Measurements from ENCODE around the gene PKD1.
"Not testable (repeated sequence)": the region's sequence is repeated elsewhere in the genome, so short reads cannot be mapped to it uniquely, and the experiment has no call there.

The PKD1 gene

DNA sequence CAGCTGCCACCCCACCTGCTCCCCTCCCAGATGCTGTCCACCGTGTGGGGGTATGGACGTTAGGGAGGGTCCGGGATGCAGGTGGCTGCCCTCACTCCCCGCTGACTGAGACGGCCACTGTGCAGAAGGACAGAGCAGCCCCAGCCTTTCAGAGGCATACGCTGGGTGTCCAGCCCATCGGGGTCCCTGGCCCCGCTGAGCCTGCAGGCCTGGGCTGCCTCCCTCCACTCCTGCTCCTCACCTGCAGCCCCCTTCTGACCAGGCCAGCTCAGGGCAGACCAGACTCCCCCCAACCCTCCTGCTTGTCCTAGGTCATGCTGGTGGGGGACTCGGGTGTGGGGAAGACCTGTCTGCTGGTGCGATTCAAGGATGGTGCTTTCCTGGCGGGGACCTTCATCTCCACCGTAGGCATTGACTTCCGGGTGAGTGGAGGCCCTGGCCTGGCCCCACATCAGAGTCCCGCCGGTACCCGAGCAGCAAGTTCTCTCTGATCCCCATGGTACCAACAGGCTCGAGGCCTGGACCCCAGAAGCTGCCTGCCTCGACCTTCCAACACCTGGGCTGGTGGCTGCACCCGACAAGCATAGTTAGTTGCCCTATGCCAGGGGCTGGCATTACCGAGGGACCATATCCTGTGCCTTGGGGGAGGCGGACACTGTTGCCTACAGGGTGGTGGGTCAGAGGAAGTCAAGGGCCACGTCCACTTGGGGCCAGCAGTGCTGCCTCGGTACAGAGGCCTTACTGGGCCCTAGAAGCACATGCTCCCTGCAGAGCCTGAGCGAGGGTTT is 14.1 kb upstream of the PKD1 start:
- peak; percentile 62 for DNase-seq

DNA sequence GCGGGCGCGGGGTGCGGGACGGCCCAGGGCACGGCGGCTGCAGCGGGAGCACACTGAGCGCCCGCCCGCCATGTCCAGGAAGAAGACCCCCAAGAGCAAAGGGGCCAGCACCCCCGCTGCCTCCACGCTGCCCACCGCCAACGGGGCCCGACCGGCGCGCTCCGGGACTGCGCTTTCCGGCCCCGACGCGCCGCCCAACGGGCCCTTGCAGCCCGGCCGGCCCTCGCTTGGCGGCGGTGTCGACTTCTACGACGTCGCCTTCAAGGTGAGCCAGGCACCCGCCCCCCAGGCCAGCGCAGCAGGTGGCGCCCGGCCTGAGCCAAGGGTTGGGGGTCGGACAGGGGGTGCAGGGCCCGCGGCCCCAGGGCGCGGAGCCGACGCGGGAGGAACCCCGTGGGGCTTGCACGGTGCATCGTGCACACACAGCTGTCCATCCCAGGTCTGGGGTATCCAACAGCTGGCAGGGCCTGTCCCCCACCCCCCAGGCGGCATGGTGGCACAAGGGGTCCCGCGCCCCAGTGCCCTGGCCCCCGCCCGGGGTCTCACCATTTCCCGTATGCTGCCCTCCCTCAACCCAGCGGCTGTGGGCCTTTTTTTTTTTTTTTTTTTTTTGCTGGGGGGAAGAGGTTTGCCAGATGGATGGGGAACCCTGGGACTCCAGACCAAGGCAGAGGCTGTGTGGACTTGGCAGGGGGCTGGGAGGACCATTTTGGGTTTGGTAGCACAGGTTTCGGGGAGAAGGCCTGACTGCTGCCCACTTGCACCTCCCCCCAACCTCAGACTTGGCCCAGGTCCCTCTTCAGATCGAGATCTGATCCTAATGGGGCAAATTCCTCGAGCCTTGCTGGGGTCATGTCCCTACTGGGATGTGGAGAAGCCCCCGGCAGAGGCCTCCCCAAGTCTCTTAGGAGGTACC is 13.3 kb upstream of the PKD1 start:
- DNase-seq = peak; percentile 47

DNA sequence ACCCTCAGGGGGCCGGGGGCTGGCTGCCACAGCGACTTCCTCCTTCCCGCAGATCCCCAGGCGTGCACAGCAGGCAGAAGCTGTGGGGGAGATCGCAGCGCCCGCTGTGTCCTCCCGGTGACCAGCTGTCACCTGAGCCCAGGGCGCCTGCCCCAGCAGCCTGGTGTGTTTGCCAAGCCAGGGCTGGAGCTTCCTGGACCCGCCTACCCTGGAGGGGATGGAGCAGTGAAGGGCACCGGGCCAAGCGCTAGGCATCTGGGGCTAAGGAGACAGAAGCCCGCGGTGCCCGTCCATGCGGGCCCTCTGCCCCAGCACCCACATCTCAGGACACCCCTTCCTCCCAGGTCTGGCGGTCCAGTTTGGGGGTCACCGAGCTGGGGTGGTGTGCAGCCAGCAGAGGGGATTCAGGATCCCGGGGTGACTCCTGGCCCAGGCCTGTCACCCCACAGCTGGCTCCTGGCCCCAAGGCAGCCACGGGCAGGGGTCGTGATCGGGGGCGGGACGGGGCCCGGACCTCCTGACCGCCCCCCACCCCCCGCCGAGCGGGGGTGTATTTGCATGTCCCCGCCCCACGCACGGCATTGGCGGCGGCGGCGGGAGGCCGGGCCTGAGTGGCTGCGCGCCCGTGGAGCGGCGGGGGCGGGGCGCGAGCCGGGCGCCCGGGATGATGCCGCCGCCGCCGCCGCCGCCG is 12.4 kb upstream of the PKD1 start, which contains the start of gene RAB26:
RAB26 (plus strand) TSS at position 645 of the 691 bp plus-strand sequence. CDS start 159 bp downstream, outside the sequence.
- DNase-seq = peak; percentile 61

DNA sequence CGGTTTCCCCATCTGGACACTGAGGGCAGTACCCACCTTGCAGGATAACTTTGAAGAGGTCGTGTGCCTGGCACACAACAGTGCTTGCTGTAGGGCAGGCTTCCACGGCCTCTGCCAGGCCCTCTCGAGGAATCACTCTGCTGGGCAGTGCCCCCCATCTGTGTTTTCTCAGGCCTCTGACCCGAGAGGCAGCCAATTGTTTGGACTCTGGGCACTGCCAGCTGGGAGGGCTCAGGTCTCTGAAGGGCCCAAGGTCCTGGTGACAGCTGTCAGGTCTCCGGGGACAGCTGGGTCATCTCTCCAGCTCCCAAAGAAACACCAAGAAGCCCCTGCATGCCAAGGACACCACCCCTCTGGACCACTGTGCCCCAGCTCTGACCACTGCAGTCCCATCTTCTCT is 11.7 kb upstream of the PKD1 start:
- no peak for DNase-seq

DNA sequence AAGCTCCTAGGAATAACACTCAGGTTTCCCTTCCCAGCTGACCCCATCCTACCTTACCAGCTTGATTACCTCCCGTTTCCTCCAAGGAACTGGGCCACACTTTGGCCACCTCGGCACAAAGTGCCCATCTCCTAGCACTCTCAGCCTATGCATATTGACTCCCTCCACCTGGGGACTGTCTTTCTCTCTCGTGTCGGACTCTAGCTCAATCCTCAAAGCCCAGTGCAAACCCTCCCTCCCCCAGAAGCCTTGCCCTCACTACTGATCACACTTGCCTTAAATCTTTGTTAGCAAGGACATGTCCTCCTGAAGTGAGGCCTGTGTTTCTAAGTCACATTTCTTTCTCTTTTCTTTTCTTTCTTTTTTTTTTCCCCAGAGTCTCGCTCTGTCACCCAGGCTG is 10.1 kb upstream of the PKD1 start:
- no peak for DNase-seq

DNA sequence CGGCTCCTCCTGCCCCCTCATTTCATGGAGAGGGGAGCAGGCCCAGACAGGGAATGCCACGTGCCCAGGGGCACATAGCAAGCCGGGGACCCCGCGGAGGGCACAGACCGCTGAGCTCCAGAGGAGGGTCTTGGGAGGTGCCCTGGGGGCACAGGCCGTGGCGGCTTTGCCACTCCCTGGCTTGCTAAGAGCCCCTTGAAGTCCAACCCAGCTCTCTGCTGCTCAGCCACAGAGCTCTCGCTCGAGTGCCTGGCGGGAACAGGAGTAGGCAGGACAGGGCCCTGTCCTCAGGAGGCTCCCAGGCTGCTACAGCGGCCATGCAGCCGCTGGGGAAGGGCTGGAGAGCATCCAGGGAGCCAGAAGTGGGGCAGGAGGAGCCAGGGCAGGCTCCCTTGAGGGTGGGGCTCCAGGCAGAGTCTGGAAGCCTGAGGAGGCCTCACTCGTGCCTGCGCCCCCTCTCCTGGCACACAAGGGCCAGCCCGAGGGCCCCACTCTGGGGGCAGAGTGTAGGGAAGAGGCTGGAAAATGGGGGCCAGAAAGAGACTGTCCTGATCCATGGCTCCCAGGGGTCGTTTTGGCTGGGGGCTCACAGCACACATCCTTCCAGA is 8.3 kb upstream of the PKD1 start:
- DNase-seq = no peak

DNA sequence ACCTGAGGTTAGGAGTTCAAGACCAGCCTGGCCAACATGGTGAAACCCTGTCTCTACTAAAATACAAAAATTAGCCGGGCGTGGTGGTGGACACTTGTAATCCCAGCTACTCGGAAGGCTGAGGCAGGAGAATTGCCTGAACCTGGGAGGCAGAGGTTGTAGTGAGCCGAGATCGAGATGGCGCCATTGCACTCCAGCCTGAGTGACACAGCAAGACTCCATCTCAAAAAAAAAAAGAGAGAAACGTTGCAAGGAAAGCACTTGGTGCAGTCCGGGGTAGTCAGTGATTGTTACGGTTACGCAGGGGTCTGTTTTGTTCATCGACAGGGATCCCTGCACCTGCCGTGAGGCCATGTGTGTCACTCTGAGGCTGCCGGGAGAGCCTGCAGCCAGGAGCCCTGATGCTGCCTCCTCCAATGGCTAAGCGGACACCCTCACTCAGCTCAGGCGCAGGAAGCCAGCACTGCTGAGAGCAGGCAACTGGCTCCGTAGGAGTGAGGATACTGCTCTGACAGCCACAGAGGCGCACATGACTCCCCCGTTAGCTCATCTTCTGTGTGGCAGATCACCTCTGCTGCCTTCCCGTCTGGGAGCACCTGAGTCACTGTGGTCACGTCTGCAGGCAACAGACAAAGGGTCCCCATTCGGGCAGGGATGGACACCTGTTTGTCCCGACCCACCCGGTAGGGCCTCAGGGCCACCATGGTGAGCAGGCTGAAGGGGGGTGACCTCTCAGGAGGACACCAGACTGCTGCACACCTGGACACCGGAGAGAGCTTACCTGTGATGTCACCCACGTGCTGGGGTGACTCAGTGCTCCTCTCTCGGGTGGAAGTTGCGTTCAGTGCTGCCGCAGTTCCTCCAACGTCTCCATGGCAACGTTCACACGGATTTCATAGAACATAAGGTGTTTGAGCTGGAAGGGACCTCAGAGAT is 7.5 kb upstream of the PKD1 start:
- DNase-seq = no peak

DNA sequence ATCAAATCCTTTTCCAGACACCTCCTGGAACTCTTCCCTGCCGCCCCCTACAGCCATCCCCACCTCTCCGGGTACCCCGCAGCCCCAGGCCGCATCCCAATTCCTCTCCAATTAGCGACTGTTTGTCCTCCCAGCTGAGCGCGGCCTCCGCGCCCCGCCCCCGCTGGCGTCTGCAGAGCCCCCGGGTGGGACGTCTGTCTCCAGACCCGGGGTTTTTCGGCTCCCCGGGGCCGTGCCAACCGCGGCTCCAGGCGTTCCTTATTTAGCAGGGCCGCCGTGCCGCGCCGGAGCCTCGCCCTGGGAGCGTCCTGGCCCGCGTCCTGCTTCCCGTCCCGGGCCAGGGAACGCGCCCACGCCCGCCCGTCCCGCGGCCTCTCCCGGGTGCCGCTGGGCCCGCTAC is 627 bp downstream of the PKD1 start:
- DNase-seq = not testable (repeated sequence)

DNA sequence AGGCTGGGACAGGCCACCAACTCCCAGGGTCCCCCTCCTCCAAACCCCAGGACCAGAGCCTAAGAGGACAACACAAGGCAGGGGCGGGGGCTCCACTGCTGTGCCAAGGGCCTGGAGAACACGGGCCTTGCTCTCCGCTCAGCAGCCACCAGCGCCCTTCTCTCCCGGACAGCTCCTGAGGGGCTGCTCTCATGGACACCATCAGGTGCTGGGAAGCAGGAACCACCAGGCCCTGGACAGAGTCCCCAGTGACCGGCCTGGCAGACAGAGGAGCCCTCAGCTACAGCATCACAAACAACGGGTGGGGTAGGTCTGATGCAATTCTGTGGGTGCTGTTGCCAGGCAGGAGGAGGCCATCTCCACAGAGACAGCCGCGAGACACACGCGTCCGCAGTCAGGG is 1.9 kb downstream of the PKD1 start:
- not testable (repeated sequence) for DNase-seq

DNA sequence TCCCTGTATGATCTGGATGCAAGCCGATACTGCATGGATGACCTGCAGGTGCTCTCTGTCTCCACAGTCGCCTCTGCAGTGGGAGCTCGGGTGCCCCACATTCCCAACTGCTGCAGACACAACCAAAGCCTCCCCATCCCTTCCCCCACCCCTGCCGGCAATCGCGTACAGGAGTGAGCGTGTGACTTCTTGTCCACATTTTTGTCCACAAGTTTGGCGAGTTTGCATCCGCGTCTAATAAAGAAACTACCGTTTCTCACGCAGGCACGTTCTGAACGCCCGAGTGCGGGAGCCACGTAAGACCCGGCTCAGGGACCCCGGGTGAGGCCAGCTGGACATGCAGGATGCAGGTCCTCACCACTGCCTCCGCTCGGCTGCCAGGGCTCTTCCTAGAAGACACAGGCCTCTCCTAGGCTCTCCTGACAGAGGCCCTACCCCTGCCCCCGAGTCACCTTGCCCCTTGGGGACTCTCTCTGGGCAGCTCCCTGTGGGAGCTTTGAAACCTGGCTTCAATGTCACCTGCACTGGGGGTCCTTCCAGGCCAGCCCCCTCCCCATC is 5.7 kb downstream of the PKD1 start:
- not testable (repeated sequence) for DNase-seq

DNA sequence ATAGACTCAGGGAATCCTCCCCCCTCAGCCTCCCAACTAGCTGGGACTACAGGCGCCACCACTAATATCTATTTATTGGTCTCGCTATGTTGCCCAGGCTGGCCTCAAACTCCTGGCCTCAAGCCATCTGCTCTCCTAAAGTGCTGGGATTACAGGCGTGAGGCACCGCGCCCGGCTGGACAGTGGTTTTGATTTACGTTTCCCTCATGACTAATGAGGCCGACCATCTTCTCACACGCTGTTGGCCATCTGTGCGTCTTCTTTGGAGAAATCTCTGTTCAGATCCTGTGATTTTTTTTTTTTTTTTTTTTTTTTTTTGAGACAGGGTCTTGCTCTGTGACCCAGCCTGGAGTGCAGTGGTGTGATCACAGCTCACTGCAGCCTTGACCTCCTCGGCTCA is 6.4 kb downstream of the PKD1 start:
- DNase-seq = not testable (repeated sequence)

DNA sequence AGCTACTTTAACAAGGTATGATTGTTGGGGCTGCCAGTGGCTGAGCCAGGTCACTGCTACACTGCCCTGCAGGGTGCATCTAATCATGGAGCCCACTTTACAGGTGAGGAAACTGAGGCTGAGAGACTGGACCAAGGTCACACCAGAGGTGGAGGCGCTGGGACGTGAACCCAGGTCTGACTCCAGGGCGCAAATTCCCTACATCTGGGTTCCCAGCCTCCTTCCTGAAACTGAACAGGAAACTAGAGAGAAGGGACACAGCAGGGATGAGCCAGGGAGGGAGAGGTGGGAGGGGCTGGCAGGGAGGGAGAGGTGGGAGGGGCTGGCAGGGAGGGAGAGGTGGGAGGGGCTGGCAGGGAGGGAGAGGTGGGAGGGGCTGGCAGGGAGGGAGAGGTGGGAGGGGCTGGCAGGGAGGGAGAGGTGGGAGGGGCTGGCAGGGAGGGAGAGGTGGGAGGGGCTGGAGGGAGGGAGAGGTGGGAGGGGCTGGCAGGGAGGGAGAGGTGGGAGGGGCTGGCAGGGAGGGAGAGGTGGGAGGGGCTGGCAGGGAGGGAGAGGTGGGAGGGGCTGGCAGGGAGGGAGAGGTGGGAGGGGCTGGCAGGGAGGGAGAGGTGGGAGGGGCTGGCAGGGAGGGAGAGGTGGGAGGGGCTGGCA is 7.9 kb downstream of the PKD1 start:
- DNase-seq = peak; percentile 71

DNA sequence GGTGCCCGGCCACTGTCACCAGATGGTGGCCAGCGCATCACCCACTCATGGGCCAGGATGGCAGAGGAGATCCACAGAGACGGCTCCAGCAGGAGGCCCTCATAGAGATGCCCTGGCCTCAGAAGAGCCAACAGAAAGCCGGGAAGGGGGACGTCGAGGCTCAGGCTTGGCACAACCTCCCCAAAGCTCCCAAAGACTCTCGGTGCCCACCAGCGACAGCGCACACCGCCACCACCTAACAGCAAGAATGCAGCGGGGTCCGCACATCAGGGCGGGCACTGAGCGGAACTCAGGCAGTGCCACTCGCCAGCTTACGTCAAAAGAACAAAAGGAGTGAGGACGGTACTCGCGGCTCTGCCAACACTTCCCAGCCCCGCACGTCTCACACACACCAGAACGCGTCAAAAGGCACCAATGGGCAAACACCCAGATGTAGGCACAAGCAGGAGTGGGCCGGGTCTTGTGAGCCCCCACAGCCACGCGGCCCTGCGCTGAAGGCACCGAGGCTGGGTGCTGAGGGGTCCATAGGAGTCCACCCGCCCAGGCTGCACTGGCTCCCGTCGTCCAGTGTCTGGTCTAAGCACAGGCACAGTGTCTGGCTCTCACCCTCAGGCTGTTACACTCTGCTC is 8.7 kb downstream of the PKD1 start:
- not testable (repeated sequence) for DNase-seq

DNA sequence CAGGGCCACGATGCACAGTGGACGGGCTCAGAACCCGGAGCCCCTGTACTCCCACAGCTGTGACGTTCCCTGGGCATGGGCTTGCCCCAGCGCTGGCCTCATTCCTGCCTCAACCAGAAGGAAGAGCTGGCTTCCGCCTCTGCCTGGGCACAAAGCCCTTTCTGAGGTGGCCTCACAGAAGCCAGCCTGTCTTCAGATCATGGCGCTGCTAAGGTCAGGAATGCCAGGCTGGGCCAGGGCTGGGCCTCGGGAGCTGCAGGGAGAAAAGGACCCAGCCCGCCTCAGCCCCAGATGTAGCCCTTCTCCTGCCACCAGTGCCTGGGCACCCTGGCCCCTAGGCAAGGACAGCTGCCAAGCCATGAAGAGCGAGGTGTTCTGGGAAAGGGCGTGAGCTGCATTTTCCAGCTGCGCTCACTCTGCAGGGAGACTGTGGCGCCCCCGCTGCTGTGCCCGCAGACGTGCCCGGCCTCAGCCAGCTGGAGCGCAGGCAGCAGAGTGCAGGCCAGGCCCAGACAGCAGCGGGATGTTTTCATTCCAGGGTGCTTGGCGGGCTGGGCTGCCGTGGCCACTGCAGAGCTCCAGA is 9.4 kb downstream of the PKD1 start:
- not testable (repeated sequence) for DNase-seq

DNA sequence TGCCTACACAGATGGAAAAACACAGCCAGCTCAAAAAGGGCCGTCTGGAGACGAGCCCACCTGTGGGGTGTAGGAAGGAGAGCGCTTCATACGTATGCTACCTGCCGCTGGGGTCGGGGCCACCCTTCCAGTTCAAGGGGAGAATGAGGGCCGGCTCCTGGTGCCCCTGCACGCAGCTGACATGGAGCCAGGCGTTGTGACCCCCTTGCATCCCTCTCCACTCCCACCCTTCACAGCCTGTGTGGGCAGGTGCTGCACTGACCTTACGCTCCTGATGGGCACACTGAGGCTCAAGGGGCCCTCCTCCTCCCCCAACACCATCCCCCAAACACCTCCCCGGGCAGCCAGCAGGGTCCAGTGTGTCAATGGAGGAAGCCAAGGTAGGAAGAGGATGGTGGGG is 10.1 kb downstream of the PKD1 start:
- DNase-seq = not testable (repeated sequence)

DNA sequence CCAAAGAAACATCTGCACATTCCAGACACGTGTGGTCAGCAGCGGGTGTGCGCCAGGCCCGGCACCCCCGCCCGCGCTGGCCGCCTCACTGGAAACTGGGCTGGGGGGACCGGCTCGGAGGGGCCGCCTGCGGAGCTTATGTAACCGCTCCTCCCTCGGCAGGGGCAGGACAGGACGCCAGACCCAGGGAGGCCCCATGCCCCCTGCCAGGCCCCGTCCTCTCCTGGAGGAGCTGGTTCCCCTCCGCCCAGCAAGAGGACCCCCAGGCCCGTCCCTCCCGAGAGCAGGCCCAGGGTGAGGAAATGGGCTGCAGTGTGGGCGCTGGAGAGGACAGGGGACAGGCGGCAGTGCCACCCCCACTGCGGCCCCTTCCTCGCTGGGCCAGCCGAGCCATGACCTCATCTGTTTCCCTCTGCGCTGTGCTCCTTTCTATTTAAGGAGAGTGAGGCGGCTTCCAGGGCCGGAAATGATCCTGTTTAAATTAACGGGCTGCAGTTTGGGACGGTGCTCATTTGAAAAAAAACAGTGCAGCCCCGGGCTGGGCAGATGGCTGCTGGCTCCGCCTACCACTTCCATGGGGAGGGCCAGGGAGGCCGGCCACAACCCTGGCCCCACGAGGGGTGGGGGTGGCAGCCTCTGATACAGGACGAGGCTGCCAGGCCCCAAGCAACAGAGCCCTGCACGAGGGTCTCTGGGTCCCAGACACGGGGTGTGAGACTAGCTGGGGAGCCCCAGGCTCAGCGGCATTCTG is 10.8 kb downstream of the PKD1 start:
- not testable (repeated sequence) for DNase-seq

DNA sequence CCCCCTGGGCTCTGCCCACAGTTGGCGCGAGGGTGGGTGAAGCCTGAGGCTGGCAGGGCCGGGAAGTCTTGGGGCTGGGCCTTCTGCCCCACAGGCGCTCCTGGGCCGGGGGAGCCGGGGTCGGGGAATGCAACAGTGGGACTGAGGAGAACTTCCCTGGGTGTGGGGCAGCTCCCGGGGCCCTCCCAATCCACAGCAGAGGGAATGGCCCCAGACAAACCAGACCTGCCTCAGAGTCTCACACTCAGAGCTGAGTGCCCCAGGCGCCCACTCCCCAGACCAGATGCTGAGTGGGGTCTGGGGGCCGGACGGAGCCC is 11.4 kb downstream of the PKD1 start:
- DNase-seq = not testable (repeated sequence)

DNA sequence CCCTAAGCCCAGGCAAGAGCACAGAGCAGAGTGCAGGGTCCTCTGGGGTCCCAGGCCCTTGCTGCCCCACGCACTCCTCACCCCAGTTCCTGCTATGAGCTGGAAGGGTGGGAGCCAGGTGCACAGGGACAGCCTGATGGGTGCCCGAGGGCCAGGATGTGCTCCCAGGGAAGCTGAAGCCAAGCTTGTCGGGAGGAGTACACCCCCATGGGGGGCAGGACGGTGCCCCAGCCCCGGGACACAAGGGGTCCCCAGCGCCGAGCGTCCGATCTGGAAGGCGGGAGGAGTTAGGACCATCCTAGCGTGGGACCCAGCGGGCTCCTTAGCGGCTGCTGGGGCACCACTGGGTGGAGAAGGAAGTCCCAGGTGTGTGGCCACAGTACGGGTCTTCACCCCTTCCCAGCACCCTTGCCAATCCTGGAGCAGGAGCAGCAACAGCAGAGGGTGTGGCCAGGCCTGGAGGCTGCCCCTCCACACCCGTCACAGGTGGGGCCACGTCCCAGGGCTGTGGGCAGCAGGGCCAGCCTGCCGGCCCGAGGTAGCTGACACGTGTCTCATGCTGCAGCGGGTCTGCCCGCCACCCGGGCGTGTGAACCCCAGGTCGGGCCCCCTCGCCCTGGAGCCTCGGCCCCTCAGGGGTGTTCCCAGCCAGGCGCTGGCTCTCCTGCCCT is 11.9 kb downstream of the PKD1 start:
- not testable (repeated sequence) for DNase-seq
